Caco-2 (cell line): ENCODE results near the gene CRLF3. TPM values are rescaled to one million over a fixed set of nuclear protein-coding genes. Genes with fewer than 3 reads are reported as not detected.

ENCODE experiments used
- BruUV-seq: library from RNA; stranded (reverse); fragments of 400-500 nt; replicated peaks from 2 replicates; lab custom pipeline; 2021; lab: Mats Ljungman, UMichigan
- CTCF ChIA-PET: fragments of 300-600 bp; sonication (Branson Sonifier 250); formaldehyde crosslinking; loops from one replicate; lab custom pipeline; 2022; ENCODE audit warnings: antibody characterized with exemption; lab: Charles Lee
- POLR2A ChIA-PET: fragments of 300-600 bp; sonication (Branson Sonifier 250); formaldehyde crosslinking; loops from one replicate; lab custom pipeline; 2022; ENCODE audit warnings: antibody characterized with exemption; lab: Charles Lee
- DNase-seq, 2 experiments: peaks; one replicate each; pipeline versions ENCODE4 v3.0.0 to v3.0.0-alpha.2; 2020 to 2022
- H3K27me3 ChIP-seq: replicated peaks from 2 replicates; pipeline ENCODE4 v1.6.0; 2011; ENCODE audit warnings: low read length; ENCODE audit not compliant: control insufficient read depth, insufficient read depth
- H3K36me3 ChIP-seq: 2 replicates; pipeline ENCODE4 v1.5.1; 2011; ENCODE audit warnings: low read length; ENCODE audit not compliant: control insufficient read depth, insufficient read depth
- H3K4me1 ChIP-seq: fragments of 250-450 bp; sonication (Bioruptor Pico); 2 replicates; pipeline ENCODE4 v1.5.1; 2020; ENCODE audit warnings: mild to moderate bottlenecking
- H3K4me3 ChIP-seq: 2 replicates; pipeline ENCODE4 v1.5.1; 2011; ENCODE audit warnings: low read depth, mild to moderate bottlenecking, control low read depth, low read length
- H3K9me3 ChIP-seq: fragments of 250-450 bp; sonication (Bioruptor Pico); 2 replicates; pipeline ENCODE4 v1.5.1; 2020; ENCODE audit warnings: mild to moderate bottlenecking, moderate library complexity
- H3K27ac Mint-ChIP-seq: one replicate; pipeline ENCODE4 v1.8.0; 2022; ENCODE audit warnings: mixed read lengths; ENCODE audit not compliant: unreplicated experiment
- H3K27me3 Mint-ChIP-seq: one replicate; pipeline ENCODE4 v1.8.0; 2022; ENCODE audit warnings: mixed read lengths; ENCODE audit not compliant: insufficient read depth, unreplicated experiment
- H3K36me3 Mint-ChIP-seq: one replicate; pipeline ENCODE4 v1.8.0; 2022; ENCODE audit warnings: mild to moderate bottlenecking, mixed read lengths; ENCODE audit not compliant: insufficient read depth, unreplicated experiment
- H3K4me1 Mint-ChIP-seq: one replicate; pipeline ENCODE4 v1.8.0; 2022; ENCODE audit warnings: low read depth, mixed read lengths; ENCODE audit not compliant: unreplicated experiment
- H3K4me3 Mint-ChIP-seq: one replicate; pipeline ENCODE4 v1.8.0; 2022; ENCODE audit warnings: mild to moderate bottlenecking, moderate library complexity, mixed read lengths; ENCODE audit not compliant: unreplicated experiment
- H3K9me3 Mint-ChIP-seq: one replicate; pipeline ENCODE4 v1.8.0; 2022; ENCODE audit warnings: mixed read lengths; ENCODE audit not compliant: unreplicated experiment
- CTCF ChIP-seq, 2 experiments: fragments of 200-600 bp in 1 of 2; IDR thresholded peaks; 1 replicate in 1 of 2; 2 replicates in 1 of 2; pipeline versions ENCODE4 v1.5.1 to v1.8.0; 2011 to 2022; ENCODE audit warnings: antibody characterized with exemption in 1 of 2, control low read depth in 1 of 2, inconsistent platforms in 1 of 2, low read depth in 1 of 2, low read length in 1 of 2, mild to moderate bottlenecking in 1 of 2, moderate library complexity in 1 of 2; ENCODE audit not compliant: insufficient read depth in 1 of 2, severe bottlenecking in 1 of 2, unreplicated experiment in 1 of 2
- intact Hi-C: fragments of 100-400 bp; cut with micrococcal nuclease; formaldehyde crosslinking; loops from one replicate; pipeline ENCODE4 v1.10.0; 2022; ENCODE audit not compliant: unreplicated experiment
- total RNA-seq: library from RNA; stranded (reverse); gene quantifications from 2 replicates; pipeline ENCODE4 v1.2.3, GENCODE V29; 2022

CRLF3 gene
- total RNA-seq, 1 experiment from 2014 or later, result 16.3 TPM

- H3K27me3 Mint-ChIP-seq, result no peaks in the 10 kb centered on the region
- no peak for TF ChIP-seq CTCF (IDR thresholded peaks at IDR 0.05; ENCODE audit: insufficient read depth in 1 of 2, low read depth in 1 of 2, low read length in 1 of 2, severe bottlenecking in 1 of 2, unreplicated experiment in 1 of 2)
- Histone ChIP-seq H3K4me1 (peaks cover 8% of the 10 kb centered on the region), H3K9me3 (no peaks in the 10 kb centered on the region), H3K27me3 (no peaks in the 10 kb centered on the region), H3K36me3 (no peaks in the 10 kb centered on the region), H3K4me3 (no peak overlapping the region)
- peaks cover 16% of the 10 kb centered on the region for H3K4me1 Mint-ChIP-seq
- DNase-seq, result no peak
- ChIA-PET POLR2A (no interaction called here), CTCF (no interaction called here)
- intact Hi-C loops, result no loop called here
- H3K4me3 Mint-ChIP-seq, result no peak overlapping the region
- peaks cover 31% of the 10 kb centered on the region for H3K36me3 Mint-ChIP-seq
- H3K27ac Mint-ChIP-seq, result no peak overlapping the region
- BruUV-seq, result no TSS peak
- H3K9me3 Mint-ChIP-seq, result no peaks in the 10 kb centered on the region
These were observed 4.5 kb upstream of the CRLF3 start for GRCh38 chr17:30829022-30829421.

GRCh38 chr17:30827082-30827481 is 2.6 kb upstream of the CRLF3 start:
- Mint-ChIP-seq H3K4me1 (peaks cover 23% of the 10 kb centered on the region), H3K27me3 (no peaks in the 10 kb centered on the region), H3K27ac (no peak overlapping the region), H3K4me3 (no peak overlapping the region), H3K9me3 (no peaks in the 10 kb centered on the region), H3K36me3 (peaks cover 26% of the 10 kb centered on the region)
- TF ChIP-seq CTCF (IDR thresholded peaks at IDR 0.05; ENCODE audit: insufficient read depth in 1 of 2, low read depth in 1 of 2, low read length in 1 of 2, severe bottlenecking in 1 of 2, unreplicated experiment in 1 of 2), result no peak
- no peak for DNase-seq
- ChIA-PET POLR2A (interaction anchor here (0.6 kb wide), 1 partner anchor 128 kb away, joined by 3 read pairs; no protein-coding TSS in a partner anchor), CTCF (interaction anchor here (0.6 kb wide), 1 partner anchor 41 kb away, joined by 6 read pairs; no protein-coding TSS in a partner anchor)
- Histone ChIP-seq H3K4me3 (no peak overlapping the region), H3K36me3 (no peaks in the 10 kb centered on the region), H3K27me3 (no peaks in the 10 kb centered on the region), H3K4me1 (peaks cover 8% of the 10 kb centered on the region; the same call in 1 of the 2 replicates), H3K9me3 (no peaks in the 10 kb centered on the region)
- intact Hi-C loops, result no loop called here
- no TSS peak for BruUV-seq

- CTCF ChIA-PET, result interaction anchor here (0.6 kb wide), 3 partner anchors 46 to 225 kb away, joined by 3 to 5 read pairs (median 5); no protein-coding TSS in a partner anchor
- H3K4me1 ChIP-seq, result peaks cover 8% of the 10 kb centered on the region; the same call in 1 of the 2 replicates
These were observed 513 bp downstream of the CRLF3 start for GRCh38 chr17:30824002-30824355.

More at GRCh38 chr17:30824002-30824355, 513 bp downstream of the CRLF3 start:
- DNase-seq, result no peak
- no peaks in the 10 kb centered on the region for H3K9me3 Mint-ChIP-seq
- POLR2A ChIA-PET, result interaction anchor here (0.5 to 1.3 kb wide), 5 partner anchors 8 to 114 kb away, joined by 3 to 5 read pairs (median 3); partner anchors contain the start of gene ATAD5
- peak overlapping the region; percentile 97 for H3K4me3 Mint-ChIP-seq
- peak overlapping the region; percentile 53 for H3K27ac Mint-ChIP-seq
- Histone ChIP-seq H3K27me3 (no peaks in the 10 kb centered on the region), H3K4me3 (peak overlapping the region; percentile 65), H3K9me3 (no peaks in the 10 kb centered on the region), H3K36me3 (no peaks in the 10 kb centered on the region)
- peaks cover 26% of the 10 kb centered on the region for H3K4me1 Mint-ChIP-seq
- no peak for TF ChIP-seq CTCF (IDR thresholded peaks at IDR 0.05; ENCODE audit: insufficient read depth in 1 of 2, low read depth in 1 of 2, low read length in 1 of 2, severe bottlenecking in 1 of 2, unreplicated experiment in 1 of 2)
- peaks cover 11% of the 10 kb centered on the region for H3K36me3 Mint-ChIP-seq
- BruUV-seq, result no TSS peak
- no peaks in the 10 kb centered on the region for H3K27me3 Mint-ChIP-seq
- intact Hi-C loops, result loop anchor here (5.0 kb wide), 1 partner anchor 528 kb away; no protein-coding TSS in a partner anchor
